Pulmonary artery endothelial cell (primary cell): ENCODE measurements around the gene AASDH. TPM values are rescaled to one million over a fixed set of nuclear protein-coding genes. Genes with fewer than 3 reads are reported as not detected.

Experiments used
- DNase-seq: peaks from one replicate; pipeline ENCODE4 v3.0.0-alpha.2; 2011; ENCODE audit warnings: low read depth, low spot score
- total RNA-seq: library from RNA; depleted of rRNA; stranded (reverse); fragments of >200 nt; gene quantifications from 2 replicates; pipeline ENCODE4 v1.2.3, GENCODE V29; 2014

Gene AASDH, protein sequence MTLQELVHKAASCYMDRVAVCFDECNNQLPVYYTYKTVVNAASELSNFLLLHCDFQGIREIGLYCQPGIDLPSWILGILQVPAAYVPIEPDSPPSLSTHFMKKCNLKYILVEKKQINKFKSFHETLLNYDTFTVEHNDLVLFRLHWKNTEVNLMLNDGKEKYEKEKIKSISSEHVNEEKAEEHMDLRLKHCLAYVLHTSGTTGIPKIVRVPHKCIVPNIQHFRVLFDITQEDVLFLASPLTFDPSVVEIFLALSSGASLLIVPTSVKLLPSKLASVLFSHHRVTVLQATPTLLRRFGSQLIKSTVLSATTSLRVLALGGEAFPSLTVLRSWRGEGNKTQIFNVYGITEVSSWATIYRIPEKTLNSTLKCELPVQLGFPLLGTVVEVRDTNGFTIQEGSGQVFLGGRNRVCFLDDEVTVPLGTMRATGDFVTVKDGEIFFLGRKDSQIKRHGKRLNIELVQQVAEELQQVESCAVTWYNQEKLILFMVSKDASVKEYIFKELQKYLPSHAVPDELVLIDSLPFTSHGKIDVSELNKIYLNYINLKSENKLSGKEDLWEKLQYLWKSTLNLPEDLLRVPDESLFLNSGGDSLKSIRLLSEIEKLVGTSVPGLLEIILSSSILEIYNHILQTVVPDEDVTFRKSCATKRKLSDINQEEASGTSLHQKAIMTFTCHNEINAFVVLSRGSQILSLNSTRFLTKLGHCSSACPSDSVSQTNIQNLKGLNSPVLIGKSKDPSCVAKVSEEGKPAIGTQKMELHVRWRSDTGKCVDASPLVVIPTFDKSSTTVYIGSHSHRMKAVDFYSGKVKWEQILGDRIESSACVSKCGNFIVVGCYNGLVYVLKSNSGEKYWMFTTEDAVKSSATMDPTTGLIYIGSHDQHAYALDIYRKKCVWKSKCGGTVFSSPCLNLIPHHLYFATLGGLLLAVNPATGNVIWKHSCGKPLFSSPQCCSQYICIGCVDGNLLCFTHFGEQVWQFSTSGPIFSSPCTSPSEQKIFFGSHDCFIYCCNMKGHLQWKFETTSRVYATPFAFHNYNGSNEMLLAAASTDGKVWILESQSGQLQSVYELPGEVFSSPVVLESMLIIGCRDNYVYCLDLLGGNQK
- total RNA-seq: 10.5 and 13.7 TPM in 2 replicates

DNA sequence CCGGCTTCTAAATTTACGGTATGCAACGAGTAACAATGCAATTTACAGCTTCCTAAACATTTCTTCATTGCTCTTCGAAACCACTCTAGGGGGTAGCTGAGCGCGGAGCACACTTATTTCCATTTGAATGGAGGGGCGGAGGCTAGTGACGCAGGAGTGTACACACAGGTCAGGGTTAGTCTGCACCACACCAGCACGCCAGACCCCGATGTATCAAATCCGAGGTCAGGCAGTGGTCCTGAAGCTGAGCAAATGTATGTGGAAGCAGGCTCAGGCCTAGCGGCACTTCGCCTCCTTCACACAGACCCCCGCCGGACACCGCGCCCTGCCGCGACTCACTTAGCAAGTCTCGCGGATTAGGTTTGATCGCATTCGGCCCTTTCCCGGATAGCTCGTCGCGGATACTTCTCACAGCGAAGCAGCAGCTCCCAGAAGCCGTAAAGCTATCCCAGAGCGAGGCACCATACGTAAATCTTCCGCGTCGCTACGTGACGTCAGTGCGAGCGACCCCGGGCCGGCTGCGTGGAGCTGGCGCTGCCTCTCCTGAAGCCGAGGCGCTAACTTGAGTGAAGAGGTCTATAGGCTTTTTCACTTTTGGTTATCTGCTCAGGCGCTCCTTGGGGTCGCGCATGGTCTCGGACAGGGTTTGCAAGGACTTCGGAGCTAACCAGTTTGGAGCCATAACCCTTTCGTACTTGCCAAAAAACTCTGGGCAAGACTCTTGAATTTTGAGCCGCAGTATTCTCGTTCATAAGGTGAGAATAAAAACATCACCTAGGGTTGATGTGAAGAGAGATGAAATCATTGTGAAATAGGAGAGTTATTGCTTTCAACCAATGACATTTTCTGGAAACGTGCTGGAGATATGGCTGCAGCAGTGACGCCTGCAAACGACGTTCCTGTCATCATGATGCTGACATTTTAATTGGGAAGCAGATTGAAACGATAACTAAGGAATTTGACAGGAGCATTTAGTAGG lies at the start of gene AASDH:
TSS of gene AASDH (minus strand) at position 469 of the 979 bp plus-strand sequence. CDS start 3,192 bp downstream, outside the sequence.
- DNase-seq: peak; percentile 85

DNA sequence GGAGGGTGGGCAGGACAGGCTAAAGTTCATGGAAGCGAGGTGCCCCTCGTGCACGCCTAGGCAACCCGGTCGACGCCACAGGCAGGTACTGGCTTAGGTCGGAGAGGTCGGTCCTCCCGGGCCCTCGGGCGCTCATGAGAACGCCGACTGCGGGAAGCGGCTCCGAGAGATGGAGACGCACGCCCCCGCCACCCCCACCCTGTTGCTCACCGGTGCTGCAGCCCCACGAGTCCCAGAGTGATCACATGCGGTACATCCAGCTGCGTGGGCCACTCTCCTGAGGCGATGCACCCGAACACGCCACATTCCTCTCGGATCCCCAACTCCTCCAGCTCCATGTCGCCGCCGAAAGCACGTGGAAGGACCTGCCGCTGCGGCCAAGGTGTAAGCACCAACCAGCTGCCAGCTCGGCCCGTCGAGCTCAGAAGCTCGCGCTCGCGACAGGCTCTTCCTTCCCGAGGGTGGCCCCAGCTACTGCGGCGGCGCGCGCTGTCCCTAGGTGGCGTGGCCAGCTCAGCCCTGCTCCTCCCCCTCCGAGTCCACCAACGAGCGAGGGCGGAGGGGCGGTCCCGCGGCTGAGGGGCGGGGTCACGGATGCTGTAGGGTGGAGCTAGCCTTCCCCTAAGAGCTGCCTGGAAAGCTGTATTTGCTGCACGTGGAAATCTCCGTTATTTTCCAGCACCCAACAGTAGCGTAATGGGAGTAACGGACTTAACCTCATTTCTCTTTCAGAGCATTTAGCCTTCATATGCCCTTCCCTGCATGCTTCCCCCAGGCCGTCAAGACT lies 48.0 kb upstream of the AASDH start, which contains the start of gene PPAT:
TSS of gene PPAT (minus strand) at position 476 of the 787 bp plus-strand sequence. CDS start at position 338, 138 bp downstream.
- peak; percentile 88 for DNase-seq

DNA sequence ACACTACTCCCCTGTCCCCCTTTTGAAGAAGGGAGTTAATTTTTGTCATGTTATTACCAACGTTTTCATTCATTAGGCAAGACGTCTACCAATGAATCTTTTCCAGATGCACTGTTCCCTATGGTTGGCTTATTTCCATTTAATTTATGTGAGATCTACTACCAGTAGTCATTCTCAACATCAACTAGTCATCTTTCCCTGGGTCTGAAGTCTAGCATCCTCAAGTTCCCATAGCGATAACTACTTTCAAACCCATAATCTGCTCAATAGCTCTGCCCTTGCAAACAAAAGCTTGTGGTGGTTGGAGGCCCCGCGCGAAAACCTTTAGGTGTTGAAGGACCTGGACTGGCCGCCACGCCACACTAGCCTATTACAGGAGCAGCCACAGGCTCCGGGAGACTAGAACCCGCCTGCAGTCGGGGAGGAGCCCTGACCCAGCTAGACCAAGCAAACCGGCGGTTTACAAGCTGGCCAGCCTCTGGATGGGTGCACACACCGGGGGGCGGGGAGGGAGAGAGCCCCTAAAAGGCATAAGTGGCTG lies 47.4 kb upstream of the AASDH start:
- no peak for DNase-seq

DNA sequence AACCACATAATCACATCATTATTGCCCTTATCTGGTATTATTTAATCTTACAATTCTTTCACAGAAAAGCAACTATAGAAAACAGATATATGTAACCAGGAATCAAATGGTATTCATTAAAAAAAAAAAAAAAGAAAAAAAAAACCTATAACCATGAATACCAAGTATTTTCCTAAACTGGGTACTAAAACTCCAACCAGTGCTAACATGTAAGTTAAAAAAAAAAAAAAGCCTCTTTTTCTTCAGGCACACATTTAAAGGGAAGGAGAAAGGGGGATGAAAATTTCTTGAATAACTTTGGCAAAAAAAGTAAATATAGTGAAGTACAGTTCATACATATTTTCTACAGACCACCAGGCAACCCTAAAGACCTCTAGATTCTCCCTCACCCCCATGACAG lies 46.0 kb upstream of the AASDH start:
- DNase-seq: no peak

DNA sequence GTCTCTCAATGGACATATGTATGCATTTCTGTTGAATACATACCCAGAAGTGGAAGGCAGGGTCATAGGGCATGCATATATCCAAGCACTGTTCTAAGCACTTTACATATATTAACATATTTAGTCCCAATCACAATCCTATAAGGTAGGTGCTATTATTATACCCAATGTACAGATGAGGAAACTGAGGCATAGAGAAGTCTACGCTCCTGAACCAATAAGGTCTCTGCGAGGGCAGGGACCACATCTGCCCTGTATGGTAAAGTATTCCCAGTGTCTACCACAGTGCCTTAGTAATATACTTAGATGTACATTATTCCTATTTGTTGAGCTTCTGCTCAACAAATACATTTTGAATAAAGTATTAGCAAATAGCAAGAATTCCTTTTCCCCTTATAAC lies 42.9 kb upstream of the AASDH start:
- no peak for DNase-seq

DNA sequence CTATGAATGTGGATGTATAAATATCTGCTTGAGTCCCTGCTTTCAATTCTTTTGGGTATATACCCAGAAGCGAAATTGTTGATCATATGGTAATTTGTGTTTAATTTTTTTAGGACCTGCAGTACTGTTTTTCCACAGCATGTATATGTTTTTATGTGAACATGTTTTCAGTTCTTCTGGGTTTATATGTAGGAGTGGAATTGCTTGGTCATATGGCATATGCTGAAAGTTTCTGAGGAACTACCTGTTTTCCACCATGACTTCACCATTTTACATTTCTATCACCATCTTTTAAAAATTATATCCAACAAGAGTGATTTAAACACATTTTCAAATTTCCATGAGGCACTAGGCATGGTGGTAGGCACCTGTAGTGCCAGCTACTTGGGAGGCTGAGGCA lies 39.9 kb upstream of the AASDH start:
- DNase-seq: no peak

DNA sequence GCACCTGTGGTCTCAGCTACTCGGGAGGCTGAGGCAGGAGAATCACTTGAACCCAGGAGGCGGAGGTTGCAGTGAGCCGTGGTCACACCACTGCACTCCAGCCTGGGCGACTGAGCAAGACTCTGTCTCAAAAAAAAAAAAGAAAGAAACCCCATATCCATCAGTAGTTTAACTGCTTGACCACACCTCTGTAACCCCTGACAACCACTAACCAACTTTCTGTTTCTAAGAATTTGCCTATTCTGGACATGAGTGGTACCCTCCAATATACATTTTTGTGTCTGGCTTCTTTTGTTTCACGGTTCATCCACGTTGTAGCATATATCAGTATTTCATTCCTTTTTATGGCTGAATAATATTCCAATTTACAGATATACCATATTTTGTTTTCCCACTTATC lies 39.0 kb upstream of the AASDH start:
- no peak for DNase-seq

DNA sequence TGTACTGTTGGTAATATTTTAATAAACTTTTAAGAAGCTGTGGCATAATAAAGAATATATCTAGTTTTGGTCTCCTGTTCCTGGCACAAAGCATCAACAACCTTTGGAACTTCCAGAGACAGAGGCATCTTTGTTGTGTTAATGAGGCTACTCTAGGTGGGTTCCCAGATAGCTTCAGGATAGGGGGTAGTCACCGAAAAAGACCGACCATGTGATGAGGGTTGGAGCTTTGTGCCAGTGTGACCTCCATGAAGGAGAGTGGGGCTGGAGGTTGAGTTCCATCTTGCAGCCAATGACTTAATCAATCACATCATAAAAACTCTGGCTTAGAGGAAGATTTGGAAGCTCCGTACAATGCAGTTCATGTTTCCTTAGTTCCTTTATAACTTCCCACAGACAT lies 38.2 kb upstream of the AASDH start:
- DNase-seq: no peak

DNA sequence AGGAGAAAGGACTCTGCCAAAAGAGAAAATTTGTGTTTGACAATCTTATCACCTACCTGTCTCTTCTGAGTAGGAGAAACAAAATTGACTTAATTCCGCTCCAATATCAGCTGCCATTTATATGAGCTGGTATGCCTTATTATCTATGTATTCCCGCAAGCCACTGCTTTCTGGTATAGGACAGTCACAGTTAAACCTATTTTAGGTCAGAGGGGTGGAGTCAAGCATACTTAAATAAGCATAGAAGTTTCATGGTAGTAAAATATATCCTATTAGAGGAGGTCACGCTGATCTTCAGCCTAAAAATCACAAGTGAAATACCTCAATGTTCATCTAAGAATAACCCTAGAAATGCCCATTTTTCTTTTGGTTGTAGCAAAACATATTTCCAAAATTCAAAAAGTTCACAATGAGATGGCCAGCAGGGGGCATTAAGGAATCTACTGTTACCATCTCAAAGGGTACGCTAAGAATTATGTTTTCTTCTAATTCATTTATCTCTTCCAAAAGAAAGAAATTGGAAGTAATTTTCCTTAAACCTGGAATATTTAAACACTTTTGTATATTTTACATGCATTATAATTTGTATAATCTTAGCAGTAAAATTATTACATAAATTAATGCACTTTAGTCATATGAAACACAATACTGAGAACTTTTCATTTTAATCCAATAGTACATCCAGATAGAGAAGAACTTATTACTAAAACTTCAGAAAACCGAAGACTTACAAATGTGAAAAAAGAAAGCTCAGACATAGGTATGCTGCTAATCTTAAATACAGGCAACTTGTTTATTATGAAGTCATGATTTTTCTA lies 37.6 kb upstream of the AASDH start:
- no peak for DNase-seq

DNA sequence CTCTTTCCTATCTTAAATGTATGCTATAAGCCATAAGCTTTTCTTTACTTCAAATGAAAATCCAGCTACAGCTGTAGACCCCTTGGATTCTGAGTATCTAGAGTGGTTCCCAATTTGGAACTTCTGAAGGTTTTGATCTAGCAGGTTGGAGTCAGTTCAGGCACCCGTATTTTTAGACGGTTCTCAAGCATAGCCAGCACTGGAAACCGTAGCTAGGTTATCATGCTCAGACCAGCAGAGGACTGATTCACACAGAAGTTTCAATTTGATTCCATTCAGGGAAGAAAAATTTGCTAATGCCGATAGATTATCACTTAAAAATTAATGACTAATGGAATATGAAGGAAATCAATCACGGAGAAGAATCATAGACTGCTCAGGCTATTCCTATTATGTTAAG lies 36.9 kb upstream of the AASDH start:
- no peak for DNase-seq

DNA sequence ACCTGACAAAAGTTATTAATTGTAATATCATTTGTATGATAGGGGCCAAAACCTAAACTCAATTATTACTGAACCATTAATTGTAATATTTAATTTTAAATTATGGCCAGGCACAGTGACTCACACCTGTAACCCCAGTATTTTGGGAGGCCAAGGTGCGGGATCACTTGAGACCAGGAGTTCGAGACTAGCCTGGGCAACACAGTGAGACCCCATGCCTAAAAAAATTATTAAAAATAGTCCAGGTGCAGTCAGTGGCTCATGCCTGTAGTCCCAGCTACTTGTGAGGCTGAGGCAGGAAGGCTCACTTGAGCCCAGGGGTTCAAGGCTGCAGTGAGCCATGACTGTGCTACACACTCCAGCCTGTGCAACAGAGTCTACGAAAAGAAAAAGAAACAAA lies 30.1 kb upstream of the AASDH start:
- no peak for DNase-seq

DNA sequence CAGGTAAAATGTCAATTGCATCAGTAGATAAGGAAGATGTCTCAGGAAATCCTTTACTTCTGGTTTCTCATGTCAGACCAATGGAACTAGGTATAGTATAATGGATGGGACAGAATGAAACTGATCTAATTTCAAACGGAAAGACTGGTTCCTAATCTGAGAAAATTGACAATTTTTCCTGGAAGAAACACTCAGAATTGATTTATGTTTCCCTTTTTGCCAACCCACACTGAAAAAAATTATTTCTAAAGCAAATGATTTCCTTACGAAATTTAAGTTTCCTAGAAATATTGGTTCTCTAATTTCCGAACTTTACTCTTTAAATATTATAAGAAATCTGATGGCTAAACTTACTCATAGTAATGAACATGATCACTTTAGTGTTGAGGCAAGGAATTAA lies 29.1 kb upstream of the AASDH start:
- no peak for DNase-seq

DNA sequence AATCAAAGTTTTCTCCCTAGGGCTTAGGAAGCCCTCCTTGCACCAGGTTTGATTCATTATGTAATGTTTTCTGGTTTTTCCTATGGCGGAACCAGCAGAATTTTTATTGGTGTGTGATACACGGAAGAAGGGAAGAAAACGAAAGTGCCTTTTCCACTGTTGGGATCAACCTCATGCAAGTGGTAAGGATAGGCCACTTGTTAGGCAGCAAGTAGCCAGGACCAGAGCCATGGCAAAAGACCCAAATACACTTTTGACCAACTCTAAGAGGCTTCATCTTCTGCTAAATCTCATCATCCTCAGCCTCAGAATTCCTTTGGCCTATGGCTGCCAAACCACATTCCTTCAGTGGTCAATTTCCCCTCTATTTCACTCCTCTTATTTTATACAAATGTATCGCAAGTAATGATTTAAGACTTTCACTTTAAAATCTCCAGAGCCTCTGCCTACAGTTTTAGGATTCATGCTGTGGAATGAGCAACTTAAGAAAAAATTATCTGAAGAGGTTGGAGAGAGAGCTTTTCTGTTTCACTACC lies 26.9 kb upstream of the AASDH start:
- no peak for DNase-seq

DNA sequence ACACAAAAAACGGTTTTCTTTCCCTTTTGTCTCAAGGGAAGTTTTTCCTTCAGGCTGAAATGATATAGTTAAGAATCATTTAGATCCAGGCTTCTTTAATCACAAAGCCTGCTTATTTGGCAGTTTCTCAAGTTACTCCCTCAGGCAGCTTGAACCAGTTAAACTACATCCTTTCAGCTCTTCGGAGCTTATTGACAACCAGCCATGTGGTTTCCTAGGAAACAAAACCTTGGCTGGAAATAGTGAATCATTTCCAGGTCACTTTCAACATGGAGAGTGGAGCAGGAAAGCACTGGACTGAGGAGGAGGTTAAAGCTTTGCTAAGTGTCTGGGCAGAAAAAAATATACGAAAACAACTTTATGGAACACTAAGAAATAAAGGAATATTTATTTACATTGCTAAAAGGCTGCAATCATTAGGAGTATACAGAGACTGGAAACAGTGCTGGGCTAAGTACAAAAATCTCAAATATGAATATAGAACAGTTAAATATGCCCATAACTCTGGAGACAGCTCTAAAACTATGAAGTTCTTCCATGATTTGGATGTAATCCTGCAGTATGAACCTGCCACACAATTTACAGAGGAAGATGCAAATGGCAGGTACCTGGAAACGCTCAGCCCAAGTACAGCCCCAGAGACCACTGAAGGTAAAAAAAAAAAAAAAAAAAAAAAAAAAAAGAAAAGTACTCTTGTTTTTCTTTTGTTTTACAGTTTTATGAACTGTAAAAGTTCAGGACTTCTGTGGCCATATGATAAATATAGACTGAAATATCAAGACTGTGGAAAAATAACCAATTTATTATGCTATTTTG lies 23.2 kb upstream of the AASDH start:
- peak; percentile 96 for DNase-seq

DNA sequence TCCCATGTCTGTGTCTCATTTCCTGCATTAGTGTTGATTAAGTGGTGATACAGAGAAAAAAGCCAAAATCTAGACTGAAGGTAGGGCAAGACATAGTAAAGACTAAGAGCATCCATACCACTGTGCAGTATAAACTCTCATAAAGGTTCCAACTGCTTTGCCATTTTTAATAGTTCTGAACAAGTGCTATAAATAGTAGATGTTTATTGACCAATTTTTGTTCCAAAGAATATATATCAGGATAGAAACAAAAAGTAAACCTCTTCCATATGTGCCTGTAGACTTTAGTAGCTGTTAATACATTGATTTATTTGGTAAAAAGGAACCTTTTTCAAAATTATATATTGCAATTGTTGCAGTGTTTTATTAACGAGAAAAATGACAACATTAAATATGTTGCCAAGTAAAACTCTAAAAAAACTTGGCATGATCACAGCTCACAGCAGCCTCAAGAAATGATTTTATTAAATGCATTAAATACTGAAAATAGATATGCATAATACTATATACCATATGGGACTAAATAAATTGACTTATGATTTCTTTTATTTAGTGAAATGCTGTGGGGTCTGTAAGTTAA lies 22.3 kb upstream of the AASDH start:
- DNase-seq: no peak

DNA sequence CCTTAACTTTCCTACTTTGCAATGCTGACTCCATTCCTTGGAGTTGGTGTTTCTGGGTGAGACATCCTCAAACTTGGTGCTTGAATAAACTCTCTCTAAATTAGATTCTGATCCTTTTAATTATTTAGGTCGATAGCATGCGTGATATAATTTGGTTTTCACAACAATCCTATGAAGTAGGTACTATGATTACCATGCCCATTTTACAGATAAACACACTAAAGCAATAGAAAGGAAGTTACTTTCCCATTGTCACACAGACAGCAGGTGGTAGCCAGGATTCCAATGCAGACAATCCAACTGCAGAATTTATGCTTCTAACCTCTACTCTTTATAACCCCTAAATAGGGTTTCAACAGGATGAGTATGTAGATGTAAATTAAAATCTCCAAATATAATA lies 21.7 kb upstream of the AASDH start:
- no peak for DNase-seq

DNA sequence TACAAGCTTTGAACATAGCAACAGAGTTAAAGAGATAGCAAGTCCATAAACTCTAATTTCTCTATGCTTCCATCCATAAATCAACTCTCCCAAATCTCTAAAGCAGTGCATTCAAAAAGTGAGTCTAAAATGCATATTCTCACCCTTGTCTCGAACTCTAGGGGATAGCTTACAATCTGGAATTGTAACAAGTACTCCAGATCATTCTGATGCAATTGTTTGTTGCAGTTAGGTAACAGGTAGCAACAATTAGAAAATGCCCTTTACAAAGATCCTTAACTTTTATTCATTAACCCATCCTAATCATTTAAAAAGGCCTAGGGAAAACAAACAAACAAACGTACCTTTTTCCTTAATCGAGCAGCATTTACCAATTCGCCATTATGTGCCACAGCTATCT lies 18.9 kb upstream of the AASDH start:
- no peak for DNase-seq
